Osteoblast (primary cell): ENCODE data around the gene ANKRD40. TPM values are rescaled to one million over a fixed set of nuclear protein-coding genes. Genes with fewer than 3 reads are reported as not detected.

Experiments
- DNase-seq: peaks from one replicate; pipeline ENCODE4 v3.0.0; 2011; ENCODE audit warnings: low spot score, mixed read lengths; ENCODE audit not compliant: insufficient read length; ENCODE audit errors: missing footprints
- H2AFZ ChIP-seq: 2 replicates; pipeline ENCODE4 v1.6.0; 2011; ENCODE audit warnings: mild to moderate bottlenecking, low read length
- H3K27ac ChIP-seq: 2 replicates; pipeline ENCODE4 v1.5.1; 2011; ENCODE audit warnings: mild to moderate bottlenecking, low read depth, low read length, moderate library complexity
- H3K27me3 ChIP-seq: 2 replicates; pipeline ENCODE4 v1.6.0; 2012; ENCODE audit warnings: mild to moderate bottlenecking, control low read depth, inconsistent platforms, low read length, moderate library complexity; ENCODE audit not compliant: insufficient read depth
- H3K36me3 ChIP-seq: 2 replicates; pipeline ENCODE4 v1.5.1; 2011; ENCODE audit warnings: mild to moderate bottlenecking, low read length, control low read depth, moderate library complexity; ENCODE audit not compliant: insufficient read depth
- H3K4me1 ChIP-seq: 2 replicates; pipeline ENCODE4 v1.5.1; 2011; ENCODE audit warnings: mild to moderate bottlenecking, low read length, control low read depth, moderate library complexity; ENCODE audit not compliant: insufficient read depth
- H3K4me2 ChIP-seq: 2 replicates; pipeline ENCODE4 v1.6.0; 2011; ENCODE audit warnings: mild to moderate bottlenecking, low read length; ENCODE audit not compliant: insufficient read depth
- H3K4me3 ChIP-seq: fragments of 200-600 bp; sonication (generic); 3 replicates; pipeline ENCODE4 v1.5.1; 2012; ENCODE audit warnings: mild to moderate bottlenecking, low read length, inconsistent platforms; ENCODE audit not compliant: insufficient read depth
- H3K79me2 ChIP-seq: 2 replicates; pipeline ENCODE4 v1.6.0; 2012; ENCODE audit warnings: mild to moderate bottlenecking, low read length, control low read depth, inconsistent platforms; ENCODE audit not compliant: insufficient read depth
- H3K9me3 ChIP-seq: 2 replicates; pipeline ENCODE4 v1.5.1; 2011; ENCODE audit warnings: low read depth, low read length, control low read depth
- H4K20me1 ChIP-seq: 2 replicates; pipeline ENCODE4 v1.6.0; 2012; ENCODE audit warnings: mild to moderate bottlenecking, low read length, control low read depth; ENCODE audit not compliant: insufficient read depth
- CTCF ChIP-seq: IDR thresholded peaks from 2 replicates; pipeline ENCODE4 v1.5.1; 2011; ENCODE audit warnings: mild to moderate bottlenecking, low read depth, low read length, moderate library complexity; ENCODE audit errors: extremely low read depth
- total RNA-seq: library from RNA; depleted of rRNA; stranded (reverse); fragments of >200 nt; gene quantifications from 2 replicates; pipeline ENCODE4 v1.2.3, GENCODE V29; 2012

The ANKRD40 gene
- total RNA-seq, 1 donor: 42.7 TPM

GRCh38 chr17:50662632-50663225 is 45.0 kb downstream of the ANKRD40 start:
- no peaks in the 10 kb centered on the region for H3K79me2 ChIP-seq
- H3K4me3 ChIP-seq: no peak overlapping the region
- no peaks in the 10 kb centered on the region for H3K27me3 ChIP-seq
- no peak overlapping the region for H3K4me2 ChIP-seq
- no peak overlapping the region for H2AFZ ChIP-seq
- H3K9me3 ChIP-seq: no peaks in the 10 kb centered on the region
- peaks cover 28% of the 10 kb centered on the region for H3K4me1 ChIP-seq
- no peak overlapping the region for H3K27ac ChIP-seq
- no peak for TF ChIP-seq CTCF
- H3K36me3 ChIP-seq: peaks cover 1% of the 10 kb centered on the region
- no peak for DNase-seq
- H4K20me1 ChIP-seq: no peaks in the 10 kb centered on the region

DNA sequence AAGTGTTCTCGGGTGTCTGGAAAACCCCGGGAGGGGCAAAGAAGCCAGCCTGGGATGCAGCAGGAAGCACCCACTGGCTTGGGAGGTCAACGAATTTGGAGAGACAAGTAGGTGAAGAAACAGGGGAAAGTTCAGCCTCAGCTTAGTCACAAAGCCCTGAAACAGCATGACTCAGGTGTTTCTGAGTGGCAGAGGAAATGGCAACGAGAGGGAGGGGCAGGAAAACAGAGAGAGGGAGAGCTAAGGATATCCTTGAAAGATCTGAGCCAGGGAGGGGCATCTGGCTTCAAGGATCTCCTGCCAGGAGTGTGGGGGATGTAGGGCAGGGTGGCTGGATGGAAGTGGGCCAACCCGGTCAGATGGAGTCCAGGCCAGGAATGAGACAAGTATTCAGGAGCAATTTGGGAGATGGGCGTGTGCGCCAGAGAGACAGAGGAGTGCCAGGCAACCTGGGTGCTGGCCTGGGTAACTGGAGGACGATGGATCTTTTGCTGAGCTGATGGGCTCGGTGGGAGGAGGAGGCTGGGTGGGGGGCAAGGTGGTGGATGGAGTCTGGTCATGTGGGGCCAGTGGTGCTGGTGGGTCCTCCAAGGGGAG is 45.8 kb downstream of the ANKRD40 start:
- no peak for TF ChIP-seq CTCF
- Histone ChIP-seq H3K4me2 (peak overlapping the region; percentile 45), H3K27ac (peak overlapping the region; percentile 62), H3K9me3 (no peaks in the 10 kb centered on the region), H3K36me3 (peaks cover 4% of the 10 kb centered on the region), H3K4me3 (peak overlapping the region; percentile 2), H3K4me1 (peaks cover 27% of the 10 kb centered on the region), H2AFZ (peak overlapping the region; percentile 63), H3K79me2 (no peaks in the 10 kb centered on the region), H4K20me1 (no peaks in the 10 kb centered on the region), H3K27me3 (no peaks in the 10 kb centered on the region)
- DNase-seq: peak; percentile 98

DNA sequence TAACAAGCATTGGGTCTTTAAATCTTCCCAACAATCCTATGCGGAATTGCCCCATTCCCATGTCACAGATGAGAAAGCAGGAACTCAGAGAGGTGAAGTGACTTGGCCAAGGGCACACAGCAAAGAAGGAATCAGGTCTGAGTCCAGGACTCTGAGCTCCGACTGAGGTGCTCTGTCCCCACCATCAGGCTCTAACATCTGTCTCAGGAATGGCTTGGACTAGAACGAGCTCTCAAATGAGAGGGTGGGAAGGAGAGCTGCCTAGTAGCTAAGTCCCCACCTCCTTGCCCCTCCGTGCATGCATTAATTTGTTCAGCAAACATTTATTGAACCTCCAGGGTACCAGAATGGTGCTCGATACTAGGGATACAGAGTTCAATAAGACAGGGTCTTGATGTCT is 46.4 kb downstream of the ANKRD40 start:
- peak overlapping the region; percentile 45 for H3K4me2 ChIP-seq
- H2AFZ ChIP-seq: no peak overlapping the region
- peaks cover 27% of the 10 kb centered on the region for H3K4me1 ChIP-seq
- no peak overlapping the region for H3K4me3 ChIP-seq
- no peaks in the 10 kb centered on the region for H3K79me2 ChIP-seq
- H3K27me3 ChIP-seq: no peaks in the 10 kb centered on the region
- no peaks in the 10 kb centered on the region for H4K20me1 ChIP-seq
- no peaks in the 10 kb centered on the region for H3K9me3 ChIP-seq
- peaks cover 9% of the 10 kb centered on the region for H3K36me3 ChIP-seq
- no peak for TF ChIP-seq CTCF
- peak overlapping the region; percentile 62 for H3K27ac ChIP-seq
- DNase-seq: no peak

- no peak for DNase-seq
- Histone ChIP-seq H3K27ac (peak overlapping the region; percentile 62), H3K9me3 (no peaks in the 10 kb centered on the region), H3K4me3 (no peak overlapping the region), H3K4me2 (peak overlapping the region; percentile 13), H4K20me1 (no peaks in the 10 kb centered on the region), H3K27me3 (no peaks in the 10 kb centered on the region), H3K79me2 (no peaks in the 10 kb centered on the region), H2AFZ (peak overlapping the region; percentile 65), H3K4me1 (peaks cover 27% of the 10 kb centered on the region), H3K36me3 (peaks cover 11% of the 10 kb centered on the region)
- no peak for TF ChIP-seq CTCF
These were observed 46.8 kb downstream of the ANKRD40 start for GRCh38 chr17:50660887-50661345.
